ENCODE measurements around the gene STX10. TPM values are rescaled to one million over a fixed set of nuclear protein-coding genes. Genes with fewer than 3 reads are reported as not detected.
A peak's percentile ranks its signal among the peaks of the same experiment; 100 is the strongest.

The STX10 gene
- total and polyA plus RNA-seq, 9 donors = 15.3 to 57.8 (median 43.0) TPM

DNA sequence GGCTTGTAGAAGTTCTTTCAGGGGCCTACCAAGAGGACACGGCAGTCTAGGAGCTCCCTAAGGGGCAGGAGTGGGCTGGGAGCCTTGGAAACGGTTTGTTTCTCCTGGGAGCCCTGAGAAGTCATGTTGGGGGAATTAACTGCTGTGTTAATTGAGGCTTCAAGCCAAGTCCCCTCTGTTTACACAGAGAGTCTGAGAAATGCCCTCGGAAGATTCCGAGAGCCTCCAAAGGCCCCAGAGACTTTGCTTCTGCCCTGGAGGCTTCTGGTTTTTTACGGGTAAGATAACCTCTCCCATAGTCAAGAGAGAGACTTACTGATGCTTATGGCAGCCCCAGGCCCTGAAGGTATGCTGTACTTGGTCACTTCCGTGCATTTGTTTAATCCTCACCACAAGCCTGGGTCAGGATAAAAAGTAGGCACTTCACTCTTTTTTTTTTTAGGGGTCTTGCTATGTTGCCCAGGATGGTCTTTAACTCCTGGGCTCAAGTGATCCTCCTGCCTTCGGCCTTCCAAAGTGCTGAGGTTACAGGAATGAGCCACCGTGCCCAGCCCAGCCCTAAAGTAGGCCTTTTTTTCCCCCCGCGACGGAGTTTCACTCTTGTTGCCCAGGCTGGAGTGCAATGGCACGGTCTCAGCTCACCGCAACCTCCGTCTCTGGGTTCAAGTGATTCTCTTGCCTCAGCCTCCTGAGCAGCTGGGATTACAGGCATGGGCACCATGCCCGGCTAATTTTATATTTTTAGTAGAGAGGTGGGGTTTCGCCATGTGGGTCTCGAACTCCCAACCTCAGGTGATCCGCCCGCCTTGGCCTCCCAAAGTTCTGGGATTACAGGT is 15.2 kb upstream of the STX10 start:
- Histone ChIP-seq H3K4me1 (ENCODE audit: insufficient read depth) (peaks cover 7% of the 10 kb centered on the region), H3K9me3 (no peaks in the 10 kb centered on the region), H3K27ac (peak overlapping the region; percentile 71 to 73), H3K27me3 (no peaks in the 10 kb centered on the region), H3K36me3 (no peaks in the 10 kb centered on the region), H3K4me3 (no peak overlapping the region)
- no peak for DNase-seq
- TF ChIP-seq CTCF (IDR thresholded peaks at IDR 0.05) (no peak), POLR2A (IDR thresholded peaks at IDR 0.05) (no peak), EP300 (IDR thresholded peaks at IDR 0.05) (no peak)
- intact Hi-C loops (cut with DNase I) = loop anchor here in 1 of 4 donors (10.0 kb wide), 1 partner anchor 699 kb away; no protein-coding TSS in a partner anchor
- 77 to 81% (median 80%) methylated on average over 19 of the region's 19 CpGs for WGBS, 3 donors

GRCh38 chr19:13164343-13165161 is 14.4 kb upstream of the STX10 start:
- WGBS, 3 donors = 14 to 24% (median 18%) methylated on average over 17 to 19 of the region's 19 CpGs
- DNase-seq = peak; percentile 50 to 76 (median 69)

DNA sequence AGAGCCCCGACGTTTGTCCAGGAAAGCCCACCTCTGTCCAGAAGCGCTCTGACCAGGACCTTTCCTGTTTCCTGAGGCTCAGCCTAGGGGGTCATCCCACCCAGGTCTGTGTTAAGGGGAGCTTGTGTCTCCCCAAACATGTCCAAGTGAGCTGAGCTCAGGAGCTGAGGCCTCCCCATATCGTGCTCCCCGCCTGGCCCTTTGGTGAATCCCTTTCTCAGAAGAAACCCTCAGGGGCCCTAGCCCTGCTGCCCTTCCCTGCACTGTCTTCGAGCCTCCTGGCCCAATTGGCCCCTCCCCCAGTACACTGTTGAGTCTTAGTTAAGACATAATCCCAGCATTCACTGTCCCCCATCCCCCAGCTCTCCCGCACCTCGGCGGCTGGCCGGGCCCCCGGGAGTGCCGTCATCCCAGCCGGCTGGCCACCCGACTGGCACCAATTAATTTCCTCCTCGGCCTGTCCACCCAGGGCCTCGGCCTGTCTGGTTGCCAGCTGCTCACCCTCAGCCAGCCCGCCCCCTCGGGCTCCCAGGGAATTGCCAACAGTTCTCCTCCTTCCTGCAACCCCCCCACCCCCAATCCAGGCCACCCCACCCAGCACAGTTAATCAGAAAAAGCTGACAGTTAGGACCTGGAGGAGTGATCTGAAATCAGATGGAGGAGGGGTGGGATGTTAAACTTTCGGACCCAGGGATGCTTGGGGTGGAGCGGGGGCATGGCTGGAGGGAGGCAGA is 13.6 kb upstream of the STX10 start:
- Histone ChIP-seq H3K27me3 (no peaks in the 10 kb centered on the region), H3K27ac (peak overlapping the region; percentile 71 to 73), H3K9me3 (no peaks in the 10 kb centered on the region), H3K4me3 (peak overlapping the region; percentile 41), H3K36me3 (no peaks in the 10 kb centered on the region), H3K4me1 (ENCODE audit: insufficient read depth) (peaks cover 7% of the 10 kb centered on the region)
- intact Hi-C loops (cut with DNase I) = loop anchor here in 1 of 4 donors (10.0 kb wide), 1 partner anchor 701 kb away; no protein-coding TSS in a partner anchor
- WGBS, 3 donors = 5 to 9% (median 7%) methylated on average over 19 to 20 of the region's 20 CpGs
- TF ChIP-seq POLR2A (IDR thresholded peaks at IDR 0.05) (no peak), EP300 (IDR thresholded peaks at IDR 0.05) (peak; percentile 8)
- DNase-seq = peak; percentile 78 to 84 (median 83)

More at GRCh38 chr19:13164343-13165161, 14.4 kb upstream of the STX10 start:
- Histone ChIP-seq H3K4me3 (peak overlapping the region; percentile 7), H3K27me3 (no peaks in the 10 kb centered on the region), H3K4me1 (ENCODE audit: insufficient read depth) (peaks cover 7% of the 10 kb centered on the region), H3K27ac (peak overlapping the region; percentile 71 to 73), H3K36me3 (no peaks in the 10 kb centered on the region), H3K9me3 (no peaks in the 10 kb centered on the region)
- intact Hi-C loops (cut with DNase I) = loop anchor here in 1 of 4 donors (10.0 kb wide), 1 partner anchor 700 kb away; no protein-coding TSS in a partner anchor
- no peak for TF ChIP-seq POLR2A (IDR thresholded peaks at IDR 0.05)
- no peak for TF ChIP-seq CTCF (IDR thresholded peaks at IDR 0.05)
- TF ChIP-seq EP300 (IDR thresholded peaks at IDR 0.05) = no peak

- H3K27ac ChIP-seq = peak overlapping the region; percentile 71 to 73
- H3K9me3 ChIP-seq = no peaks in the 10 kb centered on the region
- H3K4me1 ChIP-seq (ENCODE audit: insufficient read depth) = peaks cover 7% of the 10 kb centered on the region
- H3K27me3 ChIP-seq = no peaks in the 10 kb centered on the region
- TF ChIP-seq EP300 (IDR thresholded peaks at IDR 0.05) = peak; percentile 83
- TF ChIP-seq POLR2A (IDR thresholded peaks at IDR 0.05) = peak; percentile 47
- TF ChIP-seq CTCF (IDR thresholded peaks at IDR 0.05) = no peak
- intact Hi-C loops (cut with DNase I) = loop anchor here in 1 of 4 donors (10.0 kb wide), 1 partner anchor 702 kb away; no protein-coding TSS in a partner anchor
- no peaks in the 10 kb centered on the region for H3K36me3 ChIP-seq
- peak overlapping the region; percentile 41 for H3K4me3 ChIP-seq
- WGBS, 3 donors = 2 to 4% (median 3%) methylated on average over 49 to 58 of the region's 58 CpGs
- DNase-seq = peak; percentile 96 to 98 (median 97)
Observed at GRCh38 chr19:13162724-13163608, 12.8 kb upstream of the STX10 start.
